Pancreas (tissue), 10 donors: ENCODE results near the gene AGBL1. TPM values are rescaled to one million over a fixed set of nuclear protein-coding genes. Genes with fewer than 3 reads are reported as not detected.

ENCODE experiments used
- ATAC-seq, 4 donors: fragments of 200-7000 bp; cut with Tn5 transposase; one replicate each; pipeline versions ENCODE4 v1.8.0 to v1.9.1; 2020; ENCODE audit warnings: mild to moderate bottlenecking in 4 of 4, moderate library complexity in 4 of 4
- DNase-seq, 6 donors: peaks; one replicate each; pipeline ENCODE4 v3.0.0-alpha.2; 2020
- FAIRE-seq: peaks from 2 replicates; lab custom pipeline; 2012; peaks lifted over from hg19 to GRCh38; lab: Jason Lieb, UNC
- H3K27ac ChIP-seq, 4 donors: fragments of 200-600 bp; sonication (generic); 1 replicate in 3 of 4; 2 replicates in 1 of 4; pipeline versions ENCODE4 v1.5.0 to v1.8.0; 2020
- H3K27me3 ChIP-seq, 4 donors: fragments of 200-600 bp; one replicate each; pipeline ENCODE4 v1.8.0; 2021
- H3K36me3 ChIP-seq, 3 donors: fragments of 200-600 bp; sonication (generic) in 1 of 3; one replicate each; pipeline versions ENCODE4 v1.5.0 to v1.8.0; 2020 to 2021
- H3K4me1 ChIP-seq, 3 donors: fragments of 200-600 bp; one replicate each; pipeline ENCODE4 v1.8.0; 2021
- H3K4me3 ChIP-seq, 4 donors: fragments of 200-600 bp; sonication (generic) in 2 of 4; one replicate each; pipeline versions ENCODE4 v1.5.0 to v1.8.0; 2020 to 2021
- H3K9me3 ChIP-seq, 4 donors: fragments of 200-600 bp; one replicate each; pipeline ENCODE4 v1.8.0; 2021
- CTCF ChIP-seq, 4 donors: fragments of 200-600 bp; sonication (generic) in 3 of 4; IDR thresholded peaks; one replicate each; pipeline versions ENCODE4 v1.5.0 to v1.8.0; 2021; ENCODE audit warnings: antibody characterized with exemption in 4 of 4
- WGBS, 2 donors: extraction: QIAGEN DNeasy Blood & Tissue Kit; methylation state at CpG; one replicate each; pipeline ENCODE4 v1.1.7; 2013; 5-methylcytosine and 5-hydroxymethylcytosine counted together
- intact Hi-C, 3 donors: fragments of 100-400 bp; cut with DNase I; formaldehyde crosslinking; loops; one replicate each; pipeline versions ENCODE4 v1.11.1 to v1.14.2; 2022
- polyA plus RNA-seq, 2 donors: library from polyadenylated mRNA; stranded (reverse); fragments of 200-250 nt; gene quantifications; one replicate each; pipeline ENCODE4 v1.2.3, GENCODE V29; 2013
- total RNA-seq, 6 donors: library from RNA; stranded (reverse); fragmentation: NEBNext Ultra II Directional in 4 of 6; extraction: Animal tissue kit (Norgen Biotek cat#: 25700) in 4 of 6; gene quantifications; one replicate each; pipeline versions ENCODE4 v1.2.1 to v1.2.4, GENCODE V29; 2021 to 2023
- donor health status: healthy with polysubstance abuse.
- donor health status: DM: no; HTN: no; CAD: no; lungs with moderate emphysema.
- donor health status: DM: no; HTN: no; CAD: no.
- donor health status: control.
- donor health status: control.
- donor health status: Bipolar disorder and iron deficiency.
- donor health status: DM: yes; HTN: yes; CAD: no.
- donor health status: DM: no; HTN: no; CAD: no.
- donor health status: DM: no; HTN: no; CAD: no.
- donor health status: DM: yes; HTN: yes; CAD: no.

Gene AGBL1
- total and polyA plus RNA-seq, 8 donors, result under 0.01 to 0.06 (median 0.05) TPM; not detected in 5

GRCh38 chr15:86384186-86384585 lies 304.5 kb downstream of the AGBL1 start:
- no peak for ATAC-seq

GRCh38 chr15:86392296-86392695 lies 312.6 kb downstream of the AGBL1 start:
- no peak for DNase-seq
- WGBS, 2 donors, result 69 to 74% methylated on average over 1 of the region's 1 CpG
- TF ChIP-seq CTCF (IDR thresholded peaks at IDR 0.05), result no peak
- Histone ChIP-seq H3K9me3 (no peaks in the 10 kb centered on the region), H3K27ac (no peak overlapping the region), H3K4me3 (no peak overlapping the region), H3K27me3 (peaks cover 0 to 13% (median 0%) of the 10 kb centered on the region in 4 donors), H3K4me1 (no peaks in the 10 kb centered on the region), H3K36me3 (no peaks in the 10 kb centered on the region)
- intact Hi-C loops, result no loop called here
- no peak for ATAC-seq
- no peak for FAIRE-seq

More at GRCh38 chr15:86384186-86384585, 304.5 kb downstream of the AGBL1 start:
- Histone ChIP-seq H3K36me3 (no peaks in the 10 kb centered on the region), H3K4me3 (no peak overlapping the region), H3K27me3 (peaks cover 0 to 9% (median 0%) of the 10 kb centered on the region in 4 donors), H3K4me1 (no peaks in the 10 kb centered on the region), H3K9me3 (no peaks in the 10 kb centered on the region), H3K27ac (no peak overlapping the region)
- WGBS, 2 donors, result 44% methylated on average over 6 of the region's 6 CpGs
- no peak for DNase-seq
- TF ChIP-seq CTCF (IDR thresholded peaks at IDR 0.05), result no peak
- intact Hi-C loops, result no loop called here
- FAIRE-seq, result no peak

- ATAC-seq (no peak), FAIRE-seq (no peak), DNase-seq (no peak)
- intact Hi-C loops, result no loop called here
- 46 to 56% methylated on average over 2 of the region's 2 CpGs for WGBS, 2 donors
- TF ChIP-seq CTCF (IDR thresholded peaks at IDR 0.05), result no peak
- Histone ChIP-seq H3K27me3 (peaks cover 0 to 11% (median 0%) of the 10 kb centered on the region in 4 donors), H3K36me3 (no peaks in the 10 kb centered on the region), H3K9me3 (no peaks in the 10 kb centered on the region), H3K4me1 (no peaks in the 10 kb centered on the region), H3K4me3 (no peak overlapping the region), H3K27ac (no peak overlapping the region)
These were observed 313.2 kb downstream of the AGBL1 start for GRCh38 chr15:86392874-86393273.

GRCh38 chr15:86394866-86395265 lies 315.2 kb downstream of the AGBL1 start:
- TF ChIP-seq CTCF (IDR thresholded peaks at IDR 0.05), result no peak

GRCh38 chr15:86399041-86399954 lies 319.6 kb downstream of the AGBL1 start:
- WGBS, 2 donors, result 38 to 40% methylated on average over 5 of the region's 5 CpGs
- Histone ChIP-seq H3K27me3 (no peaks in the 10 kb centered on the region), H3K36me3 (no peaks in the 10 kb centered on the region), H3K4me1 (no peaks in the 10 kb centered on the region), H3K4me3 (no peak overlapping the region), H3K27ac (no peak overlapping the region), H3K9me3 (no peaks in the 10 kb centered on the region)
- DNase-seq (peak in 1 of 6 donors; percentile 9), FAIRE-seq (no peak), ATAC-seq (peak in 1 of 4 donors; percentile 44)
- TF ChIP-seq CTCF (IDR thresholded peaks at IDR 0.05), result no peak
- intact Hi-C loops, result no loop called here

More at GRCh38 chr15:86394866-86395265, 315.2 kb downstream of the AGBL1 start:
- H3K4me3 ChIP-seq, result no peak overlapping the region
- no peaks in the 10 kb centered on the region for H3K4me1 ChIP-seq
- no peaks in the 10 kb centered on the region for H3K36me3 ChIP-seq
- ATAC-seq (no peak), FAIRE-seq (no peak), DNase-seq (no peak)
- WGBS, 2 donors, result 83 to 87% methylated on average over 1 of the region's 1 CpG
- no peaks in the 10 kb centered on the region for H3K9me3 ChIP-seq
- peaks cover 0 to 11% (median 0%) of the 10 kb centered on the region in 4 donors for H3K27me3 ChIP-seq
- intact Hi-C loops, result no loop called here
- no peak overlapping the region for H3K27ac ChIP-seq
